Osteocyte (in vitro differentiated cells): ENCODE measurements around the gene NDRG3. TPM values are rescaled to one million over a fixed set of nuclear protein-coding genes. Genes with fewer than 3 reads are reported as not detected.
A peak's percentile ranks its signal among the peaks of the same experiment; 100 is the strongest.
"Not testable (repeated sequence)": the region's sequence is repeated elsewhere in the genome, so short reads cannot be mapped to it uniquely, and the experiment has no call there.

ENCODE experiments used
- DNase-seq: peaks from one replicate; pipeline ENCODE4 v3.0.0; 2021; ENCODE audit warnings: mixed read lengths; ENCODE audit not compliant: unreplicated experiment; ENCODE audit errors: extremely low spot score
- H3K27ac Mint-ChIP-seq: one replicate; pipeline ENCODE4 v1.8.0; 2021; ENCODE audit warnings: mild to moderate bottlenecking, mixed read lengths; ENCODE audit not compliant: unreplicated experiment
- H3K27me3 Mint-ChIP-seq: one replicate; pipeline ENCODE4 v1.8.0; 2021; ENCODE audit warnings: mixed read lengths; ENCODE audit not compliant: unreplicated experiment
- H3K36me3 Mint-ChIP-seq: one replicate; pipeline ENCODE4 v1.8.0; 2021; ENCODE audit warnings: mixed read lengths; ENCODE audit not compliant: unreplicated experiment
- H3K4me1 Mint-ChIP-seq: one replicate; pipeline ENCODE4 v1.8.0; 2021; ENCODE audit warnings: mixed read lengths; ENCODE audit not compliant: unreplicated experiment
- H3K4me3 Mint-ChIP-seq: one replicate; pipeline ENCODE4 v1.8.0; 2021; ENCODE audit warnings: mild to moderate bottlenecking, moderate library complexity, mixed read lengths; ENCODE audit not compliant: unreplicated experiment
- H3K9me3 Mint-ChIP-seq: one replicate; pipeline ENCODE4 v1.8.0; 2021; ENCODE audit warnings: mixed read lengths; ENCODE audit not compliant: unreplicated experiment
- CTCF ChIP-seq: fragments of 200-600 bp; sonication (generic); IDR thresholded peaks from 2 replicates; pipeline ENCODE4 v1.5.0; 2021; ENCODE audit warnings: antibody characterized with exemption, mild to moderate bottlenecking, moderate library complexity
- total RNA-seq: library from RNA; stranded (reverse); gene quantifications from 2 replicates; pipeline ENCODE4 v1.2.1, GENCODE V29; 2021

Gene NDRG3
- total RNA-seq, 1 donor from 2014 or later, result 32.2 TPM

DNA sequence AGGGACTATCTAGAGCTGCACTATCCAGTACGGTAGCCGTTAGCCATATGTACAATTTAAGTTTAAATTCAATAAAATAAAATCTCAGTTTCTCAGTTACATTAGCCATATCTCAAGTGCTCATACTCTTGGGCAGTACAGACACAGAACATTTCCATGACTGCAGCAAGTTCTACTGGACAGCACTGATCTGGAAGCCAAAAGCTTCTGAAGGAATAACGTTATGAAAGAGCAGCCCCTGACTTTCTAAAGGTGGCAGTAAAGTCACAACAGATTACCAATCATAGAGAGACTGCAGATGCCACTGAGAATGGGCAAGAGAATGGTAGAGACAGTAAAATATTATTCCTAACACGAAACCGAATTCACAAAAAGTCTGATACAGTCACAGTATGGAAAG lies 36.8 kb downstream of the NDRG3 start:
- Mint-ChIP-seq H3K27ac (no peak overlapping the region), H3K27me3 (no peaks in the 10 kb centered on the region), H3K4me3 (no peak overlapping the region), H3K9me3 (no peaks in the 10 kb centered on the region), H3K36me3 (peaks cover 6% of the 10 kb centered on the region), H3K4me1 (no peaks in the 10 kb centered on the region)
- no peak for TF ChIP-seq CTCF
- DNase-seq, result no peak

DNA sequence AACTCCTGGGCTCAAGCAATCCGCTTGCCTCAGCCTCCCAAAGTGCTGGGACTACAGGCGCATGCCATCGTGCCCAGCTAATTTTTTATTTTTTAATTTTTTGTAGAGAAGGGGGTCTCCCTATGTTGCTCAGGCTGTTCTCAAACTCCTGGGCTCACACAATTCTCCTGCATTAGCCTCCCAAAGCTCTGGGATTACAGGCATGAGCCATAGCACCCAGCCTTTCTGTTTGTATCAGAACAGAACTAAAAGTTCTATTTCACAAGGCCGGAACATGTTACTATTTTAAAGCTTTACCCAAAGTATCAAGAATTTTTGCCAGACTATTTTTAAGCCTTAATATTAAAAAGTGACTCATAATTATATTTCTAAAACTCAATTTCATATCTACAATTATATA lies 42.4 kb downstream of the NDRG3 start:
- no peak for TF ChIP-seq CTCF
- H3K36me3 Mint-ChIP-seq, result peaks cover 6% of the 10 kb centered on the region
- H3K4me3 Mint-ChIP-seq, result no peak overlapping the region
- H3K27me3 Mint-ChIP-seq, result no peaks in the 10 kb centered on the region
- no peak for DNase-seq
- no peak overlapping the region for H3K27ac Mint-ChIP-seq
- peaks cover 2% of the 10 kb centered on the region for H3K4me1 Mint-ChIP-seq
- H3K9me3 Mint-ChIP-seq, result no peaks in the 10 kb centered on the region

DNA sequence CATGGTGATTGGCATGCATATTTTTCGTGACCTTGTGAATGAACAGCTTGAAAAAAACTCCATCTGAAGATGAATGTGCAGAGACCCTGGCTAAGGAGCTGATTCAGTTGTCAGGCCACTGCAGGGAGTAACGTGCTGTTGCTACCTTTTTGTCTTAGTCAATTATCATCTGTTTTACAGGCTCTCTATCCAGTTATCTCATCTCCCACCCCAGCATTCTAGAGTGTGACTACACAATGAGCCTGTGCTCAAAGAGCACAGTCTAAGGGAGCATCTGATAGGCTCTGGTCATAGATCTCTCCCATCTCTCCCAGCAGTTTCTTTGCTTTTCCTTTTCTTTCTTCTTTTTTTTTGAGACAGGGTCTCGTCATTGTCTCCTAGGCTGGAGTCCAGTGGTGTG lies 45.5 kb downstream of the NDRG3 start:
- peak overlapping the region; percentile 23 for H3K27ac Mint-ChIP-seq

DNA sequence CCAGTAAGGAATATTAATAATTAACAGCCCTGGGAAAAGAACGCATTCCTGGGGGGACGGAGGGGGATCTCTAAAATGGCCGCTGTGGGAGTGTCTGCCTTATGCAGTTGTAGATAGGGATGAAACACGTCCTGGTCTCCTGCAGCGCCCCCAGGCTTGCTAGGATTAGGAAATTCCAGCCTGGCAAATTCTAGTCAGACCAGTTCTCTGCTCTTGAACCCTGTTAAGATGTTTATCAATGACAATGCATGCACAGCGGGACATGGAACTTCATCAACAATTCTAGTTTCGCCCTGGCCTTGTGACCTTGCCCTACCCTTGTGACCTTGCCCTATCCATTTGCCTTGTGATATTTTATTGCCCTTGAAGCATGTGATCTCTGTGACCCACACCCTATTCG lies 50.4 kb downstream of the NDRG3 start:
- not testable (repeated sequence) for H3K4me3 Mint-ChIP-seq, DNase-seq, H3K4me1 Mint-ChIP-seq, H3K27ac Mint-ChIP-seq, H3K9me3 Mint-ChIP-seq, H3K36me3 Mint-ChIP-seq, H3K27me3 Mint-ChIP-seq

More for the DNA sequence above, 45.5 kb downstream of the NDRG3 start:
- DNase-seq, result no peak
- TF ChIP-seq CTCF, result no peak
- H3K4me3 Mint-ChIP-seq, result no peak overlapping the region
- H3K9me3 Mint-ChIP-seq, result no peaks in the 10 kb centered on the region
- no peaks in the 10 kb centered on the region for H3K27me3 Mint-ChIP-seq
- peaks cover 2% of the 10 kb centered on the region for H3K4me1 Mint-ChIP-seq
- peaks cover 3% of the 10 kb centered on the region for H3K36me3 Mint-ChIP-seq

GRCh38 chr20:36688630-36689029 lies 57.3 kb downstream of the NDRG3 start:
- H3K27me3 Mint-ChIP-seq, result no peaks in the 10 kb centered on the region
- no peak for TF ChIP-seq CTCF
- no peak overlapping the region for H3K4me3 Mint-ChIP-seq
- H3K36me3 Mint-ChIP-seq, result peaks cover 3% of the 10 kb centered on the region
- DNase-seq, result no peak
- H3K9me3 Mint-ChIP-seq, result no peaks in the 10 kb centered on the region
- no peaks in the 10 kb centered on the region for H3K4me1 Mint-ChIP-seq
- no peak overlapping the region for H3K27ac Mint-ChIP-seq

DNA sequence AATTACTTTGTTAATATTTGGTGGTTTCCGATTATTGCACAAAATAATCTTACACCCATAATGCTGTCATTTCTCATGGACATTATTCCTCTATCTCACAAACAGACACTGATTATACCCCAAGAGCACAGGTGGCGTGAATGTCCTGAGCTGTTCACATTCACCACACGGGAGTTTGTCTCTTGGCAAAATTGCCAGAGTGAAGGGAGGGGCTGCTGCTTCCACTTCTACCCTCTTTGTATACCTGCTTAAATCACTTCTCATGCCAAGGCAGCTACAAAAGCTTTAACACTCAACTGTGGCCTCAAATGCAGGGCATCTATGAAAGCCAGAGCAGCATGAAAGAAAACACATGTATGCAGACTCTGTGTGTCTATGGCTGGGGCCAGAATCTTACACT lies 58.0 kb downstream of the NDRG3 start:
- Mint-ChIP-seq H3K27me3 (no peaks in the 10 kb centered on the region), H3K4me1 (no peaks in the 10 kb centered on the region), H3K36me3 (peaks cover 3% of the 10 kb centered on the region), H3K9me3 (no peaks in the 10 kb centered on the region), H3K4me3 (no peak overlapping the region), H3K27ac (no peak overlapping the region)
- no peak for DNase-seq
- TF ChIP-seq CTCF, result no peak
